Kidney capillary endothelial cell (primary cell): Measurements from ENCODE around the gene ZNF644.
A peak's percentile ranks its signal among the peaks of the same experiment; 100 is the strongest.

Experiments
- DNase-seq: peaks from one replicate; pipeline ENCODE4 v3.0.0-alpha.2; 2018; ENCODE audit warnings: low spot score

Gene ZNF644

DNA sequence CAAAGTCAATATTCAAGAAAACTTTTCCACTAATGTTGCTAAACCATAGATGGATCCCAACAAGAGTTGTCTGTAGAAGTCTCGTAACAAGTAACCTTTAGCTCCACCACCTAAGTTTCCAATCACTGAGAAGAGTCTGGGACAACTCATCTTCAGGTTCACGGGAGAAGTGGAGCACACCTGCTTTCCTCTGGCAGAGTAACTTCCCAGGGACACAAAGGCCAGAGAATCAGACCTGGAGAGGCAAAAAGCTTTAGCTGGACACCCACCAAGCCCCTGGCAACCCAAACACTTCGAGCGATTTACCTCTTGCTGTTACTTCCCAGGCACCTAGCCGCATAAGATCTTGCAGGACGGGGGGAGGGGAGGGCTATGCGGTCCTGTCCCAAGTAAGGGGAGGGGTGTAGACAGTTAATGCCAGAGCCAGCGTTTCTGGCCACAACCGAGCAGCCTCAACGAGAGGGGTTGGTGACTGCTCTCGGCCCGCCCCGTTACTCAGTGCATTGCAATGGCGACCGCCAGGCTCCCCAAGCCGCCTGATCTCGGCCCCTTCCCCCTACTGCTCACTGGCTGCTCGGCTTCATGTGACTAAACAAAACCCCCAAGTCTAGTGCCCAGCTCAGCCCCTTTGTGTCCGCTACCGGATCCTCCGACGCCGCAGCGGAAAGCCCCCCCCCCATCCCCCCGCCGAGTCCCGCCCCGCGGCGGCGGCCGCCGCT lies 709 bp downstream of the ZNF644 start:
- peak; percentile 46 for DNase-seq

DNA sequence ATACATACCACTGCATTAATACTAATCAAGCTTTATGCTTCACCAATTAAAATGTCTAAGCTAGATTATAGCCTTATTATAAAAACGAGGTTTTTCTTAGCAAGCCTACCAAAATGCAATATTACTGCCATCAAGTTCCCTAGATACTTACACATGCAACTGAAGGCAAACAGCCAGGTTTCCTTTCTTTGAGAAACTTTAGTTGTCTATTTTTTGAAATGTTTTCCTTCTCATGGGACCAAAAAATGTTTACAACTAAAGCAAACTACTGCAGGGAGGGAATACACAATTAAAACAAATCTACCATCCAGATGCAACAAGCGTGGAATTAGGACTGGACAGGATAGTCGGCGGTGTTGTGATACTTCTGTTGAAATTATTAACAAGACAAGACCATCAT lies 1.3 kb downstream of the ZNF644 start:
- DNase-seq: no peak

DNA sequence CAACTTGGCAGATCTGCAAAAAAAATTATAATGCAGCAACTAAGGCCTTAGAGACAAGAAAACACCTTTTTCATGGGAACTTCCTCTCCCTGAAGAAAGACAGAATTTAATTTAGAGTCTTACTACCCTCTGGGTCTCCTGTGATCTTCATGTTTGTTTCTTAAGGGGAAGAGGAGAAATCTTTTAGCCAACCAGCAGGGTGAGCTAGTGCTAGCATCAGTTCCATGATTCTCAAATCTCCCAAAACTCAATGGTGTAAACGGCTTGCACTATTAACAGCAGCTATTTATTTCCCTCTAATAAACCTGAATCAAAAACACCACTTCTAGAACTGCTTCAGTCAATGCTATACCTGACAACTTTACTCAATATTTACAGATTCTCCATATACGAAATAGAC lies 3.8 kb downstream of the ZNF644 start:
- DNase-seq: no peak

- DNase-seq: no peak
Measured at GRCh38 chr1:91015794-91016550, 5.9 kb downstream of the ZNF644 start.

- no peak for DNase-seq
Measured at GRCh38 chr1:91015358-91015780, 6.5 kb downstream of the ZNF644 start.

GRCh38 chr1:91014475-91014874 lies 7.4 kb downstream of the ZNF644 start:
- no peak for DNase-seq

DNA sequence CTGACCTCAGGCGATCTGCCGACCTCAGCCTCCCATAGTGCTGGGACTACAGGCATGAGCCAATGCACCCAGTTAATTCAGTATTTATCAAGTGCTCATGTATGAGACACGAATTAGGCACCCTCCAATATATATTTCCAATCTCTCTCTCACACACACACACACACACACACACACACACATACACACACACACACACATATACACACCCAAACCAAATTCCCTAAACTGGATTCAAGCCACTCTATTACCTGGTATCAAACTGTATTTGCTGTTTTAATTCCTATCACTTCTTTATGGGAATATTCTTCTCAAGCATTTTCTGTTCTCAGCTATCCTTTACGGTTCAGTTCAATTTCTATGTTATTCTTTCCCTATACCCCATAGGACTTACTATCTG lies 8.5 kb downstream of the ZNF644 start:
- DNase-seq: no peak

DNA sequence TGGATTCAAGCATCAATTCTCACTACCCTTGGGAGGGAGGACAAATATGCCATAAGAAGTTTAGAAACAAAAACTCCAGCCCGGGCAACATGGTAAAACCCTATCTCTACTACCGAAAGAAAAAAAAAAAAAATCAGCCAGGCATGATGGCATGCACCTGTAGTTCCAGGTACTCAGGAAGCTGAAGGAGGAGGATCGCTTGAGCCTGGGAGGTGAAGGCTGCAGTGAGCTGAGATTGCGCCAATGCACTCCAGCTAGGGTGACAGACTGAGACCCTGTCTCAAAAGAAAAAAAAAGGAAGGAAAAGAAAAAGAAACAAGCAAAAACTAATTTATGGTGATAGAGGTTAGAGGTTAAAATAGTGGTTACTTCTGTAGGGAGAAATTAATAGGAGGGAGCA lies 9.6 kb downstream of the ZNF644 start:
- DNase-seq: no peak

GRCh38 chr1:91011726-91012125 lies 10.1 kb downstream of the ZNF644 start:
- DNase-seq: no peak

DNA sequence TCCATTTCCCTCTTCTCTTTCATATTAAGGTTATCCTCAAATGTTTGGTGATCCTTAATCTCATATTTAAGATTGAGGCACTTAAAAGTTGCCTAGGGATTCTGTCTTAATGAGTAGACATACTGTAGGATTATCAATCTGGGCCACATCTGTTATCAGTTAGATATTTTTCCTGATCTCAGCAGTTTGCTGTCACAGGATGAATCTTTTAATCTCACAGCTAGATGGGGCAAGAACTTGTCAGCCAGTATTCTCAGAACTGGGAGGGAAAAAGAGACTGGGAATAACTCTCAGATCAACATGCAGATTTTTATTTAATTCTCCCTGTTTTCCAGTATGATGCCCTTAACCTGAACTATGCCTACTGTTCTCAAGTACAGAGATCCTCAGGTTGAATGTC lies 14.0 kb downstream of the ZNF644 start:
- no peak for DNase-seq

DNA sequence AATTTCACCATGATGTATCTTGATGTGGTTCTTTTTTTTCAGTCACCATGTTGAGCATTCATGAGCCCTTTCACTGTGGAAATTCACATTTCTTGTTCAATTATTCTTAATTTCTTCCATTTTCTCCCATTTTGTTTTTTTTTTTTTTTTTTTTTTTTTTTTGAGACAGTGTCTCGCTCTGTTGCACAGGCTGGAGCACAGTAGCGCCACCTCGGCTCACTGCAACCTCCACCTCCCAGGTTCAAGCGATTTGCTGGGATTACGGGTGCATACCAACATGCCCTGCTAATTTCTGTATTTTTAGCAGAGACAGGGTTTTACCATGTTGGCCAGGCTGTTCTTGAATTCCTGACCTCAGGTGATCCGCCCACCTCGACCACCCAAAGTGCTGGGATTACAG lies 14.7 kb downstream of the ZNF644 start:
- DNase-seq: no peak

DNA sequence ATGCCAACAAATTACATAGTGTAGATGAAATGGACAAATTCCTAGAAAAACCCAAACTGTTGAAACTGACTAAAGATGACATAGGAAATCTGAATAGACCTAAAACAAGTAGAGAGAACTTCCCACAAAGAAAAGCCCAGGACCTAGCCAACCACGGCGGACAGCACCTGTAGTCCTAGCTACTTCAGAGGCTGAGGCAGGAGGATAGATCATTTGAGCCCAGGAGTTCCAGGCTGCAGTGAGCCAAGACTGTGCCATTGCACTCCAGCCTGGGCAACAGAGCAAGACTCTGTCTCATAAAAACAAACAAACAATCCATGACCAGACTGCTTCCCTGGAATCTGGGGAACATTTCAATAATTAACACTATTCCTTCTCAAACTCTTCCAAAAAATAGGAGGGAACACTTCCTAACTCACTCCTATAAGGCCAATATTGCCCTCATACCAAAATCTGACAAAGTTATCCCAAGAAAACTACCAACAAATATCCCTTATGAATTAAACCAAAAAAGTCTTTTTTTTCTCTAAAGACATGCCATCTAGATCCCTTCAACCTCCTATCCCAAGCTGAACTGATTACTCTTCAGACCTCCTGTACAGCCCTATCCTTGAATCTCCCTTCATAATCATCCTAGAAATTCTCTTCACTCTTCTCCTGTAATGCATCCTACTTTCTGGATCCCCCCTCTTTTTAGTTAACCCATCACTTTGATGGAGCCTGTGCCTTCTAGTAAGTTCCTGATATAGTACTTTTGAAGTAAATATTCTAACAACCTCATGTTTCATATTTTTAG lies 15.5 kb downstream of the ZNF644 start:
- no peak for DNase-seq

DNA sequence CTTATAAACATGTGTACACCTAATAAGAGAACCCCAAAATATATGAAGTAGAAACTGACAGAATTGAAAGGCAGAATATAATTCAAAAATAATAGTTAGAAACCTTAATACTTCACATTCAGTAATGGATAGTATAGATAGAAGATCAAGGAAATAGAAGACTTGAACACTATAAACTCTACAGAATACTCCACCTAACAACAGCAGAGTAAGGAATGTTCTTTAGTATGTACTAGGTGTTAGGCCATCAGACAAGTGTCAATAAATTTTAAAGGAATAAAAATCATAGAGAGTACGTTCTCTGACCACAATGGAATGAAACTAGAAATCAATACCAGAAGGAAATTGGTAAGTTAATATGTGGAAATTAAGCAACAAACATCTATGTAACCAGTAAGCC lies 16.6 kb downstream of the ZNF644 start:
- no peak for DNase-seq

DNA sequence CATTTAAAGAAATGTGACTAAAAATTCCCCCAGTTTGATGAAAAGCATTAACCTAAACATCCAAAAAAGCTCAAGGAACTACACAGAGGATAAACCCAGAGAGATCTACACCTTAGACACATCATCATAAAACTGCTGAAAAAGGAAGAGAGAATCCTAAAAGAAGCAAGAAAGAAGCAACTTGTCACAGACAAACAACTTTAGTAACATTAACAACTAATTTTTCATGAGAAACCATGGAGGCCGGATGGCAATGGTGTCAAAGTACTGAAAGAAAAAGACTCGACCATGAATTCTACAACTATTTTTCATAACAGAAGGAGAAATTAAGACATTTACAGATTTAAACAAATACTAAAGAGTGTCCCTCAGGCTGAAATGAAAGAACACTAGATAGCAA lies 17.7 kb downstream of the ZNF644 start:
- DNase-seq: no peak

- DNase-seq: no peak
Measured at GRCh38 chr1:90996742-90997413, 25.0 kb downstream of the ZNF644 start.

GRCh38 chr1:90995311-90995894 lies 26.4 kb downstream of the ZNF644 start:
- DNase-seq: no peak

GRCh38 chr1:90994461-90994860 lies 27.4 kb downstream of the ZNF644 start:
- DNase-seq: no peak

- no peak for DNase-seq
Measured at GRCh38 chr1:90993245-90993644, 28.6 kb downstream of the ZNF644 start.

- DNase-seq: no peak
Measured at GRCh38 chr1:90990779-90991178, 31.1 kb downstream of the ZNF644 start.

GRCh38 chr1:90989990-90990389 lies 31.8 kb downstream of the ZNF644 start:
- no peak for DNase-seq

GRCh38 chr1:90989302-90989701 lies 32.5 kb downstream of the ZNF644 start:
- no peak for DNase-seq

GRCh38 chr1:90987841-90988240 lies 34.0 kb downstream of the ZNF644 start:
- no peak for DNase-seq
